GM12892 (cell line): ENCODE results near the gene SSBP3.

Experiments
- POLR2AphosphoS5 ChIP-seq: IDR thresholded peaks from 2 replicates; pipeline ENCODE4 v1.6.1; 2011; ENCODE audit warnings: low read depth, low read length, control low read depth
- TAF1 ChIP-seq: IDR thresholded peaks from 2 replicates; pipeline ENCODE4 v1.6.1; 2011; ENCODE audit warnings: low read depth, mild to moderate bottlenecking, control low read depth, low read length, borderline replicate concordance

DNA sequence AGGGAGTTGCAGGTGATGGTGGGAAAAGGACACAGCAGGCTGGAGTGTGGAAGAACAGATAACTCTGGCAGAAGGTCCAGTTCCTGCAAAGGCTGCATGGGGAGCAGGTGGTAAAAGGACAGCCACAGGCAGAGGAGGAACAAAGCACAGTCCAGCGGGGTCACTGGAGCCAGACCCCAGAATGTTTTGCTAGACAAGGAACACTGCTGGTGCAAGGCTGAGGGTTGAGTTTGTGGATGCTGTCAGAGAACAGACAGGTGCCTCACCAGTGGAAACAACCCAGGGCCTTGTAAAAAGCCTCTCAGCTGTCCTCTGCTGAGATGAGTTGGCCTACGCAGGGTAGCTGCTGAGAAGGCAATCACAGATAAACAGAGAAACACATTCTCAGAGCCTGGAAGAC, 101.7 kb downstream of the SSBP3 start:
- TF ChIP-seq TAF1: no peak
- no peak for TF ChIP-seq POLR2AphosphoS5
